A673 (cell line): Measurements from ENCODE around the gene SLC25A43. TPM values are rescaled to one million over a fixed set of nuclear protein-coding genes. Genes with fewer than 3 reads are reported as not detected.

Experiments used
- BruUV-seq: library from RNA; stranded (reverse); fragments of 400-500 nt; replicated peaks from 2 replicates; lab custom pipeline; 2021; lab: Mats Ljungman, UMichigan
- CTCF ChIA-PET: fragments of 300-600 bp; sonication (Branson Sonifier 250); formaldehyde crosslinking; loops from one replicate; lab custom pipeline; 2022; ENCODE audit warnings: antibody characterized with exemption; lab: Charles Lee
- POLR2A ChIA-PET: fragments of 300-600 bp; sonication (Branson Sonifier 250); formaldehyde crosslinking; loops from one replicate; lab custom pipeline; 2022; ENCODE audit warnings: antibody characterized with exemption; ENCODE audit not compliant: low non-redundant PET; lab: Charles Lee
- DNase-seq: peaks from one replicate; pipeline ENCODE4 v3.0.0-alpha.2; 2015; ENCODE audit warnings: low spot score
- H3K27ac ChIP-seq: fragments of 200-600 bp; sonication (generic); 2 replicates; pipeline ENCODE4 v1.5.1; 2016; ENCODE audit warnings: mixed run types, low read depth, mild to moderate bottlenecking, mixed read lengths, antibody characterized with exemption, low read length; ENCODE audit not compliant: poor library complexity, severe bottlenecking
- H3K27me3 ChIP-seq: fragments of 200-600 bp; sonication (generic); replicated peaks from 2 replicates; pipeline ENCODE4 v1.6.1; 2017; ENCODE audit warnings: mixed run types, low read depth, mild to moderate bottlenecking, mixed read lengths, antibody characterized with exemption, low read length; ENCODE audit not compliant: insufficient read depth, poor library complexity
- H3K36me3 ChIP-seq: fragments of 200-600 bp; sonication (generic); 2 replicates; pipeline ENCODE4 v1.6.1; 2016; ENCODE audit warnings: mixed run types, mild to moderate bottlenecking, mixed read lengths, antibody characterized with exemption, low read length; ENCODE audit not compliant: insufficient read depth, poor library complexity, severe bottlenecking
- H3K4me1 ChIP-seq: fragments of 200-600 bp; sonication (generic); 2 replicates; pipeline ENCODE4 v1.6.1; 2017; ENCODE audit warnings: mixed run types, mild to moderate bottlenecking, mixed read lengths, antibody characterized with exemption, low read length; ENCODE audit not compliant: insufficient read depth, poor library complexity, severe bottlenecking
- H3K4me3 ChIP-seq: fragments of 200-600 bp; sonication (generic); 2 replicates; pipeline ENCODE4 v1.5.1; 2016; ENCODE audit warnings: low read depth, mixed run types, mild to moderate bottlenecking, mixed read lengths, low read length; ENCODE audit not compliant: poor library complexity, severe bottlenecking
- H3K9me3 ChIP-seq: fragments of 200-600 bp; sonication (generic); 2 replicates; pipeline ENCODE4 v1.6.1; 2016; ENCODE audit warnings: mixed run types, low read depth, mild to moderate bottlenecking, mixed read lengths, antibody characterized with exemption, low read length; ENCODE audit not compliant: poor library complexity, severe bottlenecking
- CTCF ChIP-seq: fragments of 300-800, 200-600 bp; sonication (generic); conservative IDR thresholded peaks from 2 replicates; pipeline ENCODE4 v1.5.1; 2017; ENCODE audit warnings: low read depth, mild to moderate bottlenecking, antibody characterized with exemption, low read length, moderate library complexity, mixed read lengths
- EZH2 ChIP-seq: fragments of 200-600 bp; sonication (generic); IDR thresholded peaks from 2 replicates; pipeline ENCODE4 v1.6.1; 2017; ENCODE audit warnings: borderline replicate concordance, low read depth, mild to moderate bottlenecking, mixed read lengths, antibody characterized with exemption, low read length; ENCODE audit not compliant: poor library complexity, severe bottlenecking
- intact Hi-C: fragments of 100-400 bp; cut with micrococcal nuclease; formaldehyde crosslinking; loops from one replicate; pipeline ENCODE4 v1.10.0; 2022; ENCODE audit not compliant: unreplicated experiment
- total RNA-seq: library from RNA; stranded (reverse); gene quantifications from 2 replicates; pipeline ENCODE4 v1.2.3, GENCODE V29; 2021

SLC25A43 gene
- total RNA-seq, 1 experiment from 2014 or later, result 0.34 TPM

GRCh38 chrX:119389214-119389613 lies 9.9 kb upstream of the SLC25A43 start:
- CTCF ChIA-PET, result no interaction called here
- H3K4me3 ChIP-seq, result no peak overlapping the region

GRCh38 chrX:119389871-119390501 lies 9.2 kb upstream of the SLC25A43 start:
- CTCF ChIA-PET, result no interaction called here
- Histone ChIP-seq H3K4me3 (no peak overlapping the region), H3K9me3 (no peaks in the 10 kb centered on the region), H3K36me3 (no peaks in the 10 kb centered on the region), H3K4me1 (no peaks in the 10 kb centered on the region), H3K27ac (no peak overlapping the region), H3K27me3 (no peaks in the 10 kb centered on the region)
- DNase-seq, result no peak
- intact Hi-C loops, result no loop called here
- POLR2A ChIA-PET, result no interaction called here
- BruUV-seq, result no TSS peak
- no peak for TF ChIP-seq CTCF
- no peak for TF ChIP-seq EZH2

More at GRCh38 chrX:119389214-119389613, 9.9 kb upstream of the SLC25A43 start:
- POLR2A ChIA-PET, result no interaction called here
- Histone ChIP-seq H3K4me1 (no peaks in the 10 kb centered on the region), H3K27ac (no peak overlapping the region), H3K36me3 (no peaks in the 10 kb centered on the region), H3K27me3 (no peaks in the 10 kb centered on the region), H3K9me3 (no peaks in the 10 kb centered on the region)
- no peak for TF ChIP-seq EZH2
- TF ChIP-seq CTCF, result no peak
- no TSS peak for BruUV-seq
- intact Hi-C loops, result no loop called here
- no peak for DNase-seq

GRCh38 chrX:119391279-119391678 lies 7.9 kb upstream of the SLC25A43 start:
- CTCF ChIA-PET, result no interaction called here
- no TSS peak for BruUV-seq
- intact Hi-C loops, result no loop called here
- Histone ChIP-seq H3K36me3 (no peaks in the 10 kb centered on the region), H3K4me1 (no peaks in the 10 kb centered on the region), H3K4me3 (no peak overlapping the region), H3K27ac (no peak overlapping the region), H3K27me3 (no peaks in the 10 kb centered on the region), H3K9me3 (no peaks in the 10 kb centered on the region)
- TF ChIP-seq EZH2, result no peak
- TF ChIP-seq CTCF, result 0 out of 2 replicates have a peak, but pooled peaks have one; percentile 26
- POLR2A ChIA-PET, result no interaction called here
- DNase-seq, result peak; percentile 12
